Posterior cingulate gyrus (tissue), 11 donors: ENCODE data around the gene ARPC1B.
"Not testable (repeated sequence)": the region's sequence is repeated elsewhere in the genome, so short reads cannot be mapped to it uniquely, and the experiment has no call there.

Experiments used
- DNase-seq, 10 donors: peaks; one replicate each; pipeline versions ENCODE4 v3.0.0 to v3.0.0-alpha.2; 2020 to 2021; ENCODE audit warnings: mixed read lengths in 3 of 10
- intact Hi-C: fragments of 100-400 bp; cut with DNase I; formaldehyde crosslinking; loops from one replicate; pipeline ENCODE4 v1.15.1; 2023

Gene ARPC1B

GRCh38 chr7:99365318-99366141, 9.0 kb upstream of the ARPC1B start:
- peak in 5 of 10 donors; percentile 6 to 86 (median 35) for DNase-seq
- intact Hi-C loops, result no loop called here

DNA sequence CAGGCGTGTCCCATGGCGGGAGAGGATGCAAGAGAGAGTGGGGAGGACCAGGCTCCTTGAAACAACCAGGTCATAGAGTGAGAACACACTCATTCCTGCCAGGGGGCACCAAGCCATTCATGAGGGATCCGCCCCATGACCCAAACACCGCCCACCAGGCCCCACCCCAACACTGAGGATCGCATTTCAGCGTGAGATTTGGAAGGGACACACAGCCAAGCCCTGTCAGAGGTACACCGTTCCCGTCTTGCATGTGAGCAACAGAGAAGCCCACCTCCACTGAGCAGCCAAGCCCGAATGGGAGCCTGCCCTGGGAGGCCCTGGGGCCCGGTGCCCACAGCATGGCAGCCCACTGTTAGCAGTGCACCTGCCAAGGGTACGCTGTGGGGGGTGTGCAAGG, 7.9 kb upstream of the ARPC1B start:
- peak in 3 of 10 donors; percentile 4 to 63 (median 38) for DNase-seq
- intact Hi-C loops, result no loop called here

DNA sequence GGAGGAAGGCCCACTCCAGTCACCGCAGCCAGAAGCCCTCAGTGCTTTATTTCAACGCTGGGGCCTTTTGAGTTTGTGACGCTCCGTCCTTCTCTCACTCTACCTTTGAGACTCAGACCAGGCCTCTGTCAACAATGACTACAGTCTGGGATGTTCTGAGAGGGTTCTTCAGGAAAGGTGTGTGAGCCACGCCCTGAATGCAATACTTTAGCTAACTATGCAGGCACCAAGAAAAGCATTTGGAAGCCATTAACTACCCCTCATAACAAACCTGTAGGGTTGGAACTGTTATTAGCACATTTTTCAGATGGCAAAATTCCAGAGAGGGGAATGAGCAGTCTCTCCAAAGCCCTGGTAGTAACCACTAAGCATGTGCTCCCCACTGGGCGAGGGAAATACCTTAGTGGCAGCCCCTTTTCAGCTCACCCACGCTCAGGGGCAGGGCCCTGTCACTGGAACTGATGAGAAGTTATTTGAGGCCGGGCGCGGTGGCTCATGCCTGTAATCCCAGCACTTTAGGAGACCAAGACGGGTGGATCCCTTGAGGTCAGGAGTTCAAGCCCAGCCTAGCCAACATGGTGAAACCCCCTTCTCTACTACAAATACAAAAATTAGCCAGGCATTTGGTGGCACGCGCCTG, 5.7 kb upstream of the ARPC1B start:
- DNase-seq, result peak in 2 of 10 donors; percentile 52 to 64
- intact Hi-C loops, result no loop called here

DNA sequence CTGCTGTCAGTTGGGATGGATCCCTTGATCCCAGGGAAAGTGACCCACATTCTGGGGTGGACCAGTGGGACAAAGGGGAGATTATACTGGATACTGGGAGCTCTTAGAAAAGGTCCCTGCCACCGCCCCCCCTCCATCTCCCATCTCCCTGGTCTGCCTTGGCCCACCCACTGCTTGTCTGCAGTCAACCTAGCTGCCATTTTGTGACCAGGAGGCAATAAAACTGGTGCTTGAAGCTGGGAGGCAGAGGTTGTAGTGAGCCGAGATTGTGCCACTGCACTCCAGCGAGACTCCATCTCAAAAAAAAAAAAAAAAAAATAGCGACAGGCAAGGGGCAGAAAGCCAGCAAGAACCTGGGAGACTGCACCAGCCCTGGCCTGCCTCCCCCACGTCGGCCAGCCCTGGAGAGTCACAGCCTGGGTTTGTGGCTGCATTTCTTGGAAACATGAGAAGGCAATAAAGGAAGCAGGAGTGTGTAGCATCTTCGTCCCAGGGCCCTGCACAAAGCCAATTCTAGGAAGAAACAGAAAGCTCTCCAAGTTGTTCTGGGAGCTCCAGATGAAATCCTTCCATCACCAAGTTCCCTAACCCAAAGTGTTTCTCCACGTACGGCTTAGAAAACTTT, 4.7 kb upstream of the ARPC1B start:
- peak in 2 of 10 donors; percentile 24 to 31 for DNase-seq
- intact Hi-C loops, result no loop called here

GRCh38 chr7:99371376-99371920, 3.1 kb upstream of the ARPC1B start:
- DNase-seq, result no peak
- intact Hi-C loops, result no loop called here

DNA sequence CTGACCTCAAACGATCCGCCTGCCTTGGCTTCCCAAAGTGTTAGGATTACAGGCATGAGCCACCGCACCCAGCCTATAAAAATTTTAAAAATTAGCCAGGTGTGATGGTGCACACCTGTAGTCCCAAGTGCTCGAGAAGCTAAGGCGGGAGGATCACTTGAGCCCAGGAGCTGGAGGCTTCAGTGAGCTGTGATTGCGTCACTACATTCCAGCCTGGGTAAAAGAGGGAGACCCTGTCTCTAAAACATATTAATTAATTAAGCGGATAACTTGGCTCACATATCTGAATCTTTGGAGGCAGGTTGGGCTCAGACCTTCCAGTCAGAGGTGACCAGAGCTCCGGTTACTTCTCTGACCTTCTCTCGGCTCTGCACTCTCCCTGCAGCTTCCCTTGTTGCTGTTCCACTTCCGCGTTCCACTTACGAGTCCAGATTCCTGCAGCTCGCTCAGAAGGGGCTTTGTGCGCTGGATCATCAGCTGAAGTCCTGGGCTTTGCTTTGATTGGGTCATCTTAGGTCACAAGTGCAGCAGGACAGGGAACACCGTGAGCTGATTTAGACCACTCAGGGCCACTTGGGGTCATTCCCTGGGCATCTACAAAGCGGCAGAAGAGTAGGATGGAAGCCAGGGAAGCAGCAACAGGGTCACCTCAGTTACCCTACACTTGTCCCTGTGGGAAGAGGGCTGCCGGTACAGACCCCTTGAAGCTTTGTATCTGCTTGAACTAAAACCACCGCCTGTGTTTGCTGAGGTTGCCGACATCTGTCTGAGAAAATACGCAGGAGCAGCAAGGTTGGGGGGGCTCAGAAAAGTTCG, 2.0 kb upstream of the ARPC1B start:
- DNase-seq, result peak in 1 of 10 donors; percentile 41
- intact Hi-C loops, result no loop called here

- intact Hi-C loops, result no loop called here
- DNase-seq, result peak in 2 of 10 donors; percentile 50 to 67
Measured at GRCh38 chr7:99373091-99374066, 1.2 kb upstream of the ARPC1B start.

DNA sequence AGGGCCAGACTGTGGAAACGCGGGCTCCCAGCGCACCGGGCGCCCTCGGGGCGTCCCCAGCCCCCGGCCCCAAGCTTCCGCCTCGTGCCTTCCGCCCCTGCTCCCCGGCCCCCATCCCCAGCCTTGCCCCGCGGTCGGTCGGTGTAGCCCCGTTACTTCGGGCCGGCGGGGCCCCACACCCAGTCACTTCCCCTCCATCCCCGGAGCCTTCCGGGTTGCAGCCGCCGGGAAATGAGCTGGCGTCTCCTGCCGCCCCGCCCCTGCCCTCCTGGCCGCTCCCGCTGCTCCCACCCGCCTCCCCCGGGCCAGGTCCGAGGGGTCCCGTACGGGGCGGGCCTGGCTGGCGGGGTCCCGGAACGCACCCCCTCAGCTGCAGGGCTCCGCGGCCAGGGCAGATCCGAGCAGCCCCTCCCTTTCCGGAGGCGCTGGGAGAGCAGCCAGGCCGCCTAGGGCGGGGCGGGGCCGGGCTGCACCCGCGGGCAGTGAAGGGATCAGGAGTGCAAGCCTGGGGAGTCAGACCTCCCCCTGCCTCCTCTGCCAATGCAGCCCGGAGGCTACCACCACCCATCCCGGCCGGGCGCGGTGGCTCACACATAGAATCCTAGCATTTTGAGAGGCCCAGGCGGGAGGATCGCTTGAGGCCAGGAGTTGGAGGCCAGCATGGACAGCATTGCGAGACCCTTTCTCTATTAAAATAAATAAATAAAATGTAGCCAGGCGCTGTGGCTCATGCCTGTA, 709 bp downstream of the ARPC1B start:
- peak in 9 of 10 donors; percentile 24 to 94 (median 54) for DNase-seq
- intact Hi-C loops, result no loop called here

DNA sequence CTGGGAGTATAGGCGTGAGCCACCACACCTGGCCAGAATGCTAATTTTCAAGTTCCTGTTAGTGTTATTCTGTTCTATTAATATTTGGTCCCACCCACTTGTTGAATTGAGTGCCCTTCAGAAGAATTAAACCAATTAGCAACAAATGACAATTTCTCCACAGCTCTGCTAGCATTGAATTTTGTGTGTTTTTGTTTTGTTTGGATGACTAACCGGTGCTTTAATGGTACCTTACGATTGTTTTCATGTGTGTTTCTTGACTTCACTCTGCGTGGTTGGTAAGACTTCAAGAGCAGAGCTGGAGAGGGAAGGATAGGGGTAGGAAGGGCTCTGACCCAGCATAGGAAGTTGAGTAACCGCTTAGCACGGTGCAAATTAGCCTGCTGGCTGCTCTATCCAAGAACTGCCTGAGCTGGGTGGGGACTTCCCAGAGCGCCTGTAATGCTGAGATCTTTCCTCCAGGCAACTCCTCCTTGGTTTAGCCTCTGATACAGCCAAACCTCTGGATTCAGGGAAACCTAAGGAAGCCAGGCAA, 4.6 kb downstream of the ARPC1B start:
- intact Hi-C loops, result no loop called here
- DNase-seq, result no peak

GRCh38 chr7:99379693-99380031, 5.1 kb downstream of the ARPC1B start:
- intact Hi-C loops, DNase-seq: not testable (repeated sequence)

DNA sequence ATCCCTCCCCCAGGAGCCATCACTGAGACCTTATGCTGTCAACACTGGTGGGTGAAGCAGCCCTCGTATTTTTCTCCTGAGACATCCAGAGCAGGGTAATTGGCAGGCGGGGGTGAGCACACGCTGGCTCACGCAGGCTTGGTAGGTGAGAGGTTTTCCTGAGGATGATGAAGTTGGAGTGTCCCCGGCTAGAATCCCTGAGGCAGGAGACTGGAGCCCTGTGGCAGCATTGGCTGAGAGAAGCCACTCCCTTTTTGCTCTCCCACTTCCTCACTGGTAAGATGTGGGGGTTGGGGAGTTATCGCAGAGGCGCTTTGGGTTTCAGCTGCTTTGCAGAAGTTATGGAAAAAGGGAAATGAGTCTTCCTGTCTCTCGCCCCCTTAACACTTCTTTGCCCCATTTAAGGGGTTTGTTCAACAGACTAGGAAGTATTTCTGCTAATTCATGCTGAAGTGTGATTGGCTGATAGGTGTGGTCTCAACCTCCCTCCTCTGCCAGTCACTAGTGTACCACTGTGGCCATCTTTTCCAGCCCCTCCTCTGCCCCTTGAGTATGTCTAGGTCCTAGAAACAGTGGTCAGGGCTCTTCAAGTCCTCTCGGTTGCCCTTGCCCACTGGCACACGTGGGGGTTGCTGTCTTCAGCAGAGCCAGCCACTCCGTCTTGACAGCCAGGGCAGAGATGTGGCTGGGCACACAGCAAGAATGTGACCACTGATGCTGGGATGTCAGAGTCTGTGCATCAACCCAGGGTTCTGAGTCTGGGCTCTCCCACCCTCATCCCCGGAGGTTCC, 5.7 kb downstream of the ARPC1B start:
- intact Hi-C loops, result no loop called here
- peak in 5 of 10 donors; percentile 22 to 91 (median 47) for DNase-seq

DNA sequence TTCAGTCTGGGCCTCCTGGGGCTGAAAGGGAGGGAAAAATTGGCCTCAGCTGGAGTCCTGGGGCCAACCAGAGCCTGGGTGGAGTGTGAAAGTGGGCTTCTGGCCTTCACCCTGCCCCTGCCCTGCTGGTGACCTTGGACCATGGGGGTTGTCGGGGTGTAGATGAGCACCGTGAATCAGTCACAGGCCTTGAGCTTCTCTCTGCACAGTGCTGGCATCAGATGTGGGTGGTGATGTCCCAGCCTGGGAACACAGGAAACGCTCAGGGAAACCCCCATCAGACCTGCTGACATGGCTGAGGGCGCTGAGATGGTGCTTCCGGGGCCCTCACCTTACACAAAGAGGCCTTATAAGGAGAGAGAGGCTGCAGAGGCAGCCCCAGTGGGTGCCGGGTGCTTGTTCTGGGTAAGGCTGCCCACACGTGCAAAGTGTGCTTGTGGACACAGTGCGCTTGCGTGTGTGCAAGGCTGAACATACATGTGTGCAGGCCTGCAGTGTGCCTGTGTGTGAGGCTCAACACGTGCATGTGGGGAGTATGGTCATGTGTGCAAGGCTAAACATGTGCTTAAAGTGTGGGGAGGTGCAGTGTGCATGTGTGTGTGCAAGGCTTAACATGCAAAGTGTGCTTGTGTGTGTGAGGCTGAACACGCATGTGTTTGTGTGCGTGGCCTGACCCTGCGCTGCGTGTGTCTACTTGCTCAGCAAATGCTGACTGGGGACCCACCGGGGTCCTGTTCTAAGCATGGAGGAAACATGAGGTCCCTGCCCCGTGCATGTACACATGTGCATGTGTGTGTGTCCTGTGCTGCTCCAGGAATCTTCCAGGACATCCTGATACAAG, 6.5 kb downstream of the ARPC1B start:
- intact Hi-C loops, result no loop called here
- DNase-seq, result no peak

DNA sequence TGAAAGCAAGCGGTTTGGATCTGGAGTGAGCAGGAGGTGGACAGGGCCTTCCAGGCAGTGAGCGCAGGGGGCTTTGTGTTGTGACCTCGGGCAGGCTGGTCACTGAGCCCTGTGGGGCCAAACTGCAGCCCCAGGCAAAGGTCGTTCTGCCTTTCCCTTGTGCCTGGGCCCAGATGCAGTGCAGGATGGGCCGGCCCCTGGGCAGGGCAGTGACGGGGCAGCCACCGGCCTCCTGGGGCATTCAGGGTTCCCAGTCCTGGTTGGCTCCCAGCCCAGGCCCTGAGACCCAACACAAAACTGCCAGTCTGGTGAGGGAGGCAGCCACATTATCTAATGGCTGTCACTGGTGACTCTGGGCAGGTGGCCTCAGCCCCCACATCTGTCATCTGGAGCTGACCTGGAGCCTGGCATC, 7.1 kb downstream of the ARPC1B start:
- intact Hi-C loops, result no loop called here
- no peak for DNase-seq

DNA sequence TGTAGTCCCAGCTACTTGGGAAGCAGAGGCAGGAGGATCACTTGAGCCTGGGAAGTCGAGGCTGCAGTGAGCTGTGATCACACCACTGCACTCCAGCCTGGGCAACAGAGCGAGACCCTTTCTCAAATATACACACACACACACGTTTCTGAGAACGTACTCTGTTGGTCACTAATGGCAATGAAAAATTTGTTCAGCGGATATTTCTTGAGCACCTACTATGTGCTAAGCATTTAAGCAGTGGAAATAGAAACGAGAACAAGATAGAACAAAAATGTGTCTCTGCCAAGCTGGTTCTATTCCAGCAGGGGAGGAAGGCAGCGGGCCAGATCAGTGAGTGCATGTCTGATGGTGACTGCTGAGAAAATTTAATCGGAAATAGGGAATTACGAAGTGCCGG, 8.7 kb downstream of the ARPC1B start:
- DNase-seq, result no peak
- intact Hi-C loops, result no loop called here

- no peak for DNase-seq
- intact Hi-C loops, result no loop called here
Measured at GRCh38 chr7:99383791-99384370, 9.4 kb downstream of the ARPC1B start.

DNA sequence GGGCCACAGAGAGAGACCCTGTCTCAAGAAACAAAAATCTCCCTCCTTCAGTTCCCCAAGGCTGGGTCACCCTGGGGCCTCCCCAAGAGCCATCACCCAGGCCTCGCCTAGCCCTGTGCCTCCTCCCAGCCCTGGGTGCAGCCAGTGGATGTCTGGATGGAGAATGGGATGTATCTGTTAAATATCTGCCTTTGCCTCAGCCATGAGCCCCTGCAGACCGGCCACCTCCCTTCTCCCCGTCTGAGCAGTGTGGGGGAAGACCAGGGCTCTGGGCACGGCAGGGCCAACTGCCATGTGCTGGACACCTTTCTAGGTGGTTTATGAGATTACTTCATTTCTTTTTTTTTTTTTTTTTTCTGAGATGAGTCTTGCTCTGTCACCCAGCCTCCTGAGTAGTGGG, 10.0 kb downstream of the ARPC1B start:
- intact Hi-C loops, result no loop called here
- DNase-seq, result peak in 1 of 10 donors; percentile 57
